8988T (cell line): Measurements from ENCODE around the gene KCNMB1.

Source experiments
- DNase-seq: peaks from one replicate; pipeline ENCODE4 v3.0.0; 2011

Gene KCNMB1

GRCh38 chr5:170388818-170389549 is at the start of gene KCNMB1:
TSS of gene KCNMB1 (minus strand) at chr5:170389367. CDS start at chr5:170385447, 3,920 bp downstream.
- no peak for DNase-seq

- DNase-seq, result no peak
Measured at GRCh38 chr5:170438581-170438980, 49.4 kb upstream of the KCNMB1 start.

GRCh38 chr5:170437621-170438375 is 48.6 kb upstream of the KCNMB1 start:
- DNase-seq, result no peak

- DNase-seq, result no peak
Measured at GRCh38 chr5:170436335-170436734, 47.2 kb upstream of the KCNMB1 start.

GRCh38 chr5:170434966-170435605 is 45.9 kb upstream of the KCNMB1 start:
- DNase-seq, result peak; percentile 83

GRCh38 chr5:170432669-170433068 is 43.5 kb upstream of the KCNMB1 start:
- DNase-seq, result no peak

GRCh38 chr5:170431571-170431970 is 42.4 kb upstream of the KCNMB1 start:
- DNase-seq, result no peak

GRCh38 chr5:170430866-170431437 is 41.8 kb upstream of the KCNMB1 start:
- DNase-seq, result no peak

- DNase-seq, result no peak
Measured at GRCh38 chr5:170430256-170430655, 41.1 kb upstream of the KCNMB1 start.

- peak; percentile 61 for DNase-seq
Measured at GRCh38 chr5:170429014-170429413, 39.8 kb upstream of the KCNMB1 start.

GRCh38 chr5:170427672-170428236 is 38.6 kb upstream of the KCNMB1 start:
- no peak for DNase-seq

- no peak for DNase-seq
Measured at GRCh38 chr5:170426786-170427185, 37.6 kb upstream of the KCNMB1 start.

GRCh38 chr5:170426149-170426767 is 37.1 kb upstream of the KCNMB1 start:
- DNase-seq, result no peak

- DNase-seq, result no peak
Measured at GRCh38 chr5:170425731-170426130, 36.6 kb upstream of the KCNMB1 start.

GRCh38 chr5:170424629-170425028 is 35.5 kb upstream of the KCNMB1 start:
- no peak for DNase-seq

GRCh38 chr5:170423692-170424091 is 34.5 kb upstream of the KCNMB1 start:
- no peak for DNase-seq

- no peak for DNase-seq
Measured at GRCh38 chr5:170421826-170422225, 32.7 kb upstream of the KCNMB1 start.

- DNase-seq, result peak; percentile 58
Measured at GRCh38 chr5:170420806-170421412, 31.7 kb upstream of the KCNMB1 start.

- DNase-seq, result no peak
Measured at GRCh38 chr5:170419643-170420042, 30.5 kb upstream of the KCNMB1 start.

GRCh38 chr5:170418736-170419135 is 29.6 kb upstream of the KCNMB1 start:
- no peak for DNase-seq

- DNase-seq, result no peak
Measured at GRCh38 chr5:170416526-170416925, 27.4 kb upstream of the KCNMB1 start.

GRCh38 chr5:170414786-170415185 is 25.6 kb upstream of the KCNMB1 start:
- no peak for DNase-seq
